Panc1 (cell line): ENCODE measurements around the gene SLC13A5. TPM values are rescaled to one million over a fixed set of nuclear protein-coding genes. Genes with fewer than 3 reads are reported as not detected.

ENCODE experiments used
- ATAC-seq: fragments of 200-7000 bp; cut with Tn5 transposase; 2 replicates; pipeline ENCODE4 v1.9.1; 2020; ENCODE audit warnings: mild to moderate bottlenecking, moderate library complexity
- BruUV-seq: library from RNA; stranded (reverse); fragments of 400-500 nt; replicated peaks from 2 replicates; lab custom pipeline; 2021; lab: Mats Ljungman, UMichigan
- CTCF ChIA-PET: fragments of 300-600 bp; sonication (Branson Sonifier 250); formaldehyde crosslinking; loops from one replicate; lab custom pipeline; 2022; ENCODE audit warnings: antibody characterized with exemption; lab: Charles Lee
- POLR2A ChIA-PET: fragments of 300-600 bp; sonication (Branson Sonifier 250); formaldehyde crosslinking; loops from one replicate; lab custom pipeline; 2022; ENCODE audit warnings: antibody characterized with exemption; lab: Charles Lee
- DNase-seq: peaks from one replicate; pipeline ENCODE4 v3.0.0-alpha.2; 2010; ENCODE audit warnings: low read depth, low spot score
- H3K27ac ChIP-seq: 2 replicates; pipeline ENCODE4 v1.5.1; 2011; ENCODE audit warnings: mild to moderate bottlenecking, low read length, inconsistent platforms
- H3K27me3 ChIP-seq: fragments of 200-500 bp; sonication (Bioruptor generic); 2 replicates; pipeline ENCODE4 v1.6.0; 2014; ENCODE audit warnings: low read length, inconsistent platforms; ENCODE audit not compliant: control insufficient read depth, insufficient read depth
- H3K36me3 ChIP-seq: fragments of 200-500 bp; sonication (Bioruptor generic); 2 replicates; pipeline ENCODE4 v1.5.1; 2014; ENCODE audit warnings: inconsistent platforms, mild to moderate bottlenecking, low read length, moderate library complexity; ENCODE audit not compliant: control insufficient read depth, insufficient read depth
- H3K4me1 ChIP-seq: 2 replicates; pipeline ENCODE4 v1.5.1; 2011; ENCODE audit warnings: inconsistent platforms, mild to moderate bottlenecking, low read length, moderate library complexity; ENCODE audit not compliant: control insufficient read depth, insufficient read depth
- H3K4me3 ChIP-seq, 2 experiments: 2 replicates each; pipeline ENCODE4 v1.5.1; 2011 to 2012; ENCODE audit warnings: low read depth in 2 of 2, low read length in 2 of 2, mild to moderate bottlenecking in 2 of 2, inconsistent platforms in 1 of 2, moderate library complexity in 1 of 2
- H3K9me3 ChIP-seq: fragments of 200-500 bp; sonication (Bioruptor generic); 2 replicates; pipeline ENCODE4 v1.5.1; 2014; ENCODE audit warnings: low read depth, mild to moderate bottlenecking, inconsistent platforms, low read length, moderate library complexity; ENCODE audit not compliant: control insufficient read depth, insufficient read depth
- POLR2AphosphoS5 ChIP-seq: IDR thresholded peaks from 2 replicates; pipeline ENCODE4 v1.6.1; 2012; ENCODE audit warnings: mild to moderate bottlenecking, low read depth, low read length, moderate library complexity
- SIN3A ChIP-seq: IDR thresholded peaks from 2 replicates; pipeline ENCODE4 v1.6.1; 2012; ENCODE audit warnings: low read depth, mild to moderate bottlenecking, low read length, moderate library complexity, borderline replicate concordance; ENCODE audit not compliant: insufficient read depth
- TCF7L2 ChIP-seq: IDR thresholded peaks from 2 replicates; pipeline ENCODE4 v1.6.1; 2011; ENCODE audit warnings: mild to moderate bottlenecking, low read depth, low read length, inconsistent platforms
- in situ Hi-C: cut with HindIII; loops from 2 replicates; pipeline ENCODE4 v1.10.0; 2016; ENCODE audit warnings: low sequenced_read_pairs, low pct_unique_long_range_greater_than_20kb
- intact Hi-C: fragments of 100-400 bp; cut with micrococcal nuclease; formaldehyde crosslinking; loops from one replicate; pipeline ENCODE4 v1.10.0; 2022; ENCODE audit not compliant: unreplicated experiment
- total RNA-seq: library from RNA; stranded (reverse); gene quantifications from one replicate; pipeline ENCODE4 v1.2.1, GENCODE V29; 2021; ENCODE audit not compliant: unreplicated experiment
- TF ChIP-seq, protein P1 (sequence below), 2 experiments: IDR thresholded peaks; 2 replicates each; pipeline ENCODE4 v1.6.1; 2011 to 2012; ENCODE audit warnings: low read depth in 2 of 2, control low read depth in 1 of 2, low read length in 1 of 2, mild to moderate bottlenecking in 1 of 2, moderate library complexity in 1 of 2; ENCODE audit not compliant: insufficient read depth in 1 of 2
- TF ChIP-seq, protein P2 (sequence below): fragments of 450-650 bp; IDR thresholded peaks from 2 replicates; pipeline ENCODE4 v1.5.1; 2017; ENCODE audit warnings: mild to moderate bottlenecking

SLC13A5 gene
- total RNA-seq, 1 experiment from 2014 or later, result 0.26 TPM

DNA sequence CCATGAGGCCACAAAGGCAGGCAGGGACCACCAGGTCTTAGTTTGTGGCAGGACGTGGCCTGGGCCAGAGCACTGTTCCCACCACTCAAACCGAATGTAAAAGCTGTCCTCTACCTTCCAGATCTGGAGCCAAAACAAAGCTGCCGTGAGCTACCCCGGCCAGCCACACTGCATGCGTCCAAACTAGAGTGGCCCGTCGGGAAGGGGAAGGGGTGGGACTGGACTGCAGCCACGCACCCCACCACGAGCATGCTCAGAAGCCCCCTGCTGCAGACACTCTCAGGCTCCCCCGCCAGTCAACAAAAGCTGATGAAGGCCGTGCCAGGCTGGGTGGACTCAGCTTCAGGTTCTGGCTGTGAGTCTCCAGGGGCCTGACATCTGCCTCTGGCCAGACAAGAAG, 15.2 kb downstream of the SLC13A5 start:
- in situ Hi-C loops (no loop called here), intact Hi-C loops (no loop called here)
- BruUV-seq, result no TSS peak
- ChIA-PET POLR2A (no interaction called here), CTCF (no interaction called here)
- H3K27me3 ChIP-seq, result no peaks in the 10 kb centered on the region; the same call in 1 of the 2 replicates
- TF ChIP-seq TCF7L2 (no peak), SIN3A (no peak), POLR2AphosphoS5 (no peak)
- TF ChIP-seq, protein P1, sequence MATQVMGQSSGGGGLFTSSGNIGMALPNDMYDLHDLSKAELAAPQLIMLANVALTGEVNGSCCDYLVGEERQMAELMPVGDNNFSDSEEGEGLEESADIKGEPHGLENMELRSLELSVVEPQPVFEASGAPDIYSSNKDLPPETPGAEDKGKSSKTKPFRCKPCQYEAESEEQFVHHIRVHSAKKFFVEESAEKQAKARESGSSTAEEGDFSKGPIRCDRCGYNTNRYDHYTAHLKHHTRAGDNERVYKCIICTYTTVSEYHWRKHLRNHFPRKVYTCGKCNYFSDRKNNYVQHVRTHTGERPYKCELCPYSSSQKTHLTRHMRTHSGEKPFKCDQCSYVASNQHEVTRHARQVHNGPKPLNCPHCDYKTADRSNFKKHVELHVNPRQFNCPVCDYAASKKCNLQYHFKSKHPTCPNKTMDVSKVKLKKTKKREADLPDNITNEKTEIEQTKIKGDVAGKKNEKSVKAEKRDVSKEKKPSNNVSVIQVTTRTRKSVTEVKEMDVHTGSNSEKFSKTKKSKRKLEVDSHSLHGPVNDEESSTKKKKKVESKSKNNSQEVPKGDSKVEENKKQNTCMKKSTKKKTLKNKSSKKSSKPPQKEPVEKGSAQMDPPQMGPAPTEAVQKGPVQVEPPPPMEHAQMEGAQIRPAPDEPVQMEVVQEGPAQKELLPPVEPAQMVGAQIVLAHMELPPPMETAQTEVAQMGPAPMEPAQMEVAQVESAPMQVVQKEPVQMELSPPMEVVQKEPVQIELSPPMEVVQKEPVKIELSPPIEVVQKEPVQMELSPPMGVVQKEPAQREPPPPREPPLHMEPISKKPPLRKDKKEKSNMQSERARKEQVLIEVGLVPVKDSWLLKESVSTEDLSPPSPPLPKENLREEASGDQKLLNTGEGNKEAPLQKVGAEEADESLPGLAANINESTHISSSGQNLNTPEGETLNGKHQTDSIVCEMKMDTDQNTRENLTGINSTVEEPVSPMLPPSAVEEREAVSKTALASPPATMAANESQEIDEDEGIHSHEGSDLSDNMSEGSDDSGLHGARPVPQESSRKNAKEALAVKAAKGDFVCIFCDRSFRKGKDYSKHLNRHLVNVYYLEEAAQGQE (IDR thresholded peaks at IDR 0.05; ENCODE audit: insufficient read depth in 1 of 2, low read depth in 2 of 2, low read length in 1 of 2), result no peak
- TF ChIP-seq, protein P2, sequence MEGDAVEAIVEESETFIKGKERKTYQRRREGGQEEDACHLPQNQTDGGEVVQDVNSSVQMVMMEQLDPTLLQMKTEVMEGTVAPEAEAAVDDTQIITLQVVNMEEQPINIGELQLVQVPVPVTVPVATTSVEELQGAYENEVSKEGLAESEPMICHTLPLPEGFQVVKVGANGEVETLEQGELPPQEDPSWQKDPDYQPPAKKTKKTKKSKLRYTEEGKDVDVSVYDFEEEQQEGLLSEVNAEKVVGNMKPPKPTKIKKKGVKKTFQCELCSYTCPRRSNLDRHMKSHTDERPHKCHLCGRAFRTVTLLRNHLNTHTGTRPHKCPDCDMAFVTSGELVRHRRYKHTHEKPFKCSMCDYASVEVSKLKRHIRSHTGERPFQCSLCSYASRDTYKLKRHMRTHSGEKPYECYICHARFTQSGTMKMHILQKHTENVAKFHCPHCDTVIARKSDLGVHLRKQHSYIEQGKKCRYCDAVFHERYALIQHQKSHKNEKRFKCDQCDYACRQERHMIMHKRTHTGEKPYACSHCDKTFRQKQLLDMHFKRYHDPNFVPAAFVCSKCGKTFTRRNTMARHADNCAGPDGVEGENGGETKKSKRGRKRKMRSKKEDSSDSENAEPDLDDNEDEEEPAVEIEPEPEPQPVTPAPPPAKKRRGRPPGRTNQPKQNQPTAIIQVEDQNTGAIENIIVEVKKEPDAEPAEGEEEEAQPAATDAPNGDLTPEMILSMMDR, result no peak
- no peak overlapping the region for H3K27ac ChIP-seq
- no peak overlapping the region for H3K4me3 ChIP-seq
- H3K36me3 ChIP-seq, result no peaks in the 10 kb centered on the region
- no peaks in the 10 kb centered on the region for H3K9me3 ChIP-seq
- DNase-seq (no peak), ATAC-seq (no peak)
- H3K4me1 ChIP-seq, result no peaks in the 10 kb centered on the region

DNA sequence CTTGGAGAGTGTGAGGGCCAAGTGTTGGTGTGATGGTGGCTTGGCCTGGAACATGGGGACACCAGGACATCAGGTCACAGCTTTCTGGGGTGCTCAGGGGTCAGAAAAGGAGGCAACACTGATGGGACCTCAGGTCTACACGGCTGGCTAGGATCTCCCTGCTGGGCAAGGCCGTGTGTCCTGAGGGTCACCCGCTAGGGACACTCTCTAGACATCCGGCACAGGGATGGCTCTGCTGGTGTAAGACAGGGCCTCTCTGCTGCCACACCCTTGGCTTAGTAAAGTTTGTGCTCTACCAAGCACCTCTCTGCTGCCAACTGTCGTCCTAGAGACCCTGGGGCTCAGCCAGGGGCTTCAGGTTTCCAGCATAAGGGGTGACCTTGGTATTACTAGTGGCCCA, 16.3 kb downstream of the SLC13A5 start:
- DNase-seq, result no peak
- in situ Hi-C loops (no loop called here), intact Hi-C loops (no loop called here)
- ATAC-seq, result no peak
- no peak overlapping the region for H3K27ac ChIP-seq
- POLR2A ChIA-PET, result no interaction called here
- CTCF ChIA-PET, result no interaction called here
- no peaks in the 10 kb centered on the region for H3K9me3 ChIP-seq
- H3K27me3 ChIP-seq, result no peaks in the 10 kb centered on the region; the same call in 1 of the 2 replicates
- no peaks in the 10 kb centered on the region for H3K4me1 ChIP-seq
- no peak overlapping the region for H3K4me3 ChIP-seq
- no peaks in the 10 kb centered on the region for H3K36me3 ChIP-seq
- TF ChIP-seq SIN3A, result no peak
- no peak for TF ChIP-seq TCF7L2
- TF ChIP-seq, protein P2, result no peak
- no peak for TF ChIP-seq POLR2AphosphoS5
- TF ChIP-seq, protein P1 (IDR thresholded peaks at IDR 0.05; ENCODE audit: insufficient read depth in 1 of 2, low read depth in 2 of 2, low read length in 1 of 2), result no peak
- BruUV-seq, result no TSS peak
